Activated T-cell treated with anti-CD3 and anti-CD28 coated beads, Interleukin-2, amount 50 U/mL, for 4 hours (primary cell): Measurements from ENCODE around the gene RAD51B. TPM values are rescaled to one million over a fixed set of nuclear protein-coding genes. Genes with fewer than 3 reads are reported as not detected.
"Not testable (repeated sequence)": the region's sequence is repeated elsewhere in the genome, so short reads cannot be mapped to it uniquely, and the experiment has no call there.

Experiments
- ATAC-seq, 2 donors: fragments of 200-7000 bp; cut with Tn5 transposase; one replicate each; pipeline ENCODE4 v1.10.0; 2021
- DNase-seq: peaks from one replicate; pipeline ENCODE4 v3.0.0-alpha.2; 2020
- H3K27me3 Mint-ChIP-seq: one replicate; pipeline ENCODE4 v1.8.0; 2021; ENCODE audit warnings: low read depth, mixed read lengths
- H3K36me3 Mint-ChIP-seq: one replicate; pipeline ENCODE4 v1.8.0; 2022; ENCODE audit warnings: mixed read lengths; ENCODE audit not compliant: insufficient read depth
- H3K4me1 Mint-ChIP-seq: one replicate; pipeline ENCODE4 v1.8.0; 2021; ENCODE audit warnings: low read depth, mixed read lengths
- H3K4me3 Mint-ChIP-seq: one replicate; pipeline ENCODE4 v1.8.0; 2021; ENCODE audit warnings: mild to moderate bottlenecking, moderate library complexity, mixed read lengths
- H3K9me3 Mint-ChIP-seq: one replicate; pipeline ENCODE4 v1.8.0; 2021; ENCODE audit warnings: mixed read lengths
- total RNA-seq, 3 donors: library from RNA; stranded (reverse); gene quantifications; one replicate each; pipeline ENCODE4 v1.2.1, GENCODE V29; 2021

RAD51B gene
- total RNA-seq, 3 donors from 2014 or later = 10.6 to 16.1 (median 14.2) TPM

- Mint-ChIP-seq H3K4me3 (no peak overlapping the region), H3K36me3 (no peaks in the 10 kb centered on the region), H3K4me1 (peaks cover 29% of the 10 kb centered on the region), H3K9me3 (no peaks in the 10 kb centered on the region), H3K27me3 (no peaks in the 10 kb centered on the region)
- no peak for ATAC-seq
- DNase-seq = no peak
Observed at GRCh38 chr14:68690089-68690958, 870.7 kb downstream of the RAD51B start.

DNA sequence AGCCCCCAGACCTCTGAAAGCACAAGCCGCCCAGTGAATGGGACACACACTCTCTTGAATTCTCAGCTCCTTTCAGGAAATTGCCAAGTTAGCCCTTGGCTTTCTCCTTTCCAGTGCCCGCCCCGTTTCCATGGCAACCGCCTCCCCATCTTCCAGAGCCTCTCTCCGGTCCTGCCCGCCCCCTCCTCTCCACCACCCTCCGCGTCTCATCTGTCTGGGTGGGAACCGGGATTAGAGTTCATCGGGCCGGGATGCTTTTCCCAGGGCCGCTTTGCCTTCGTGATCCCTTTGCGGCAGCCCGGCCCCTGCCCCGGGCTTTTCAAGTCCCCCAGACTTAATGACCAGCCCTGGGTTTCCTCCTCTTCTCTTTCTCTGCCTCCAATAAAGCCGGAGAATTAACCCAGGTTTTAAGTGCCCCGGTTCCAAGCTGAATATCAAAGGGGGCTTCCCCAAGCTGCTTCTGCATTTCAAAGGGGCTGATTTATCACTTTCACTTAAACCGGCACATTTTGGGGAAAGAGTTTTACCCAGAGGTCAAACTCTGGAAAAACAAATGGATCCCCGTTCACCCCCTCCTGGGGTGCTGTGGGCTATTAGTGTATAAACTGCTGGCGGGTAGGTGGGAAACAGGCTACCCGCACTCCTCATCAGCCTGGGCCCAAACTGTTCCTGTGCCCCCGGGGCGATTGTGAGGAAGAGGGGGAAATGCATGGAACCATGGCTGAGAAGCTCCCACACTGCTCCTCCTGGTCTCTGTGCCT lies 871.6 kb downstream of the RAD51B start:
- DNase-seq (no peak), ATAC-seq (no peak)
- Mint-ChIP-seq H3K4me1 (peaks cover 28% of the 10 kb centered on the region), H3K4me3 (no peak overlapping the region), H3K9me3 (no peaks in the 10 kb centered on the region), H3K36me3 (no peaks in the 10 kb centered on the region), H3K27me3 (no peaks in the 10 kb centered on the region)

DNA sequence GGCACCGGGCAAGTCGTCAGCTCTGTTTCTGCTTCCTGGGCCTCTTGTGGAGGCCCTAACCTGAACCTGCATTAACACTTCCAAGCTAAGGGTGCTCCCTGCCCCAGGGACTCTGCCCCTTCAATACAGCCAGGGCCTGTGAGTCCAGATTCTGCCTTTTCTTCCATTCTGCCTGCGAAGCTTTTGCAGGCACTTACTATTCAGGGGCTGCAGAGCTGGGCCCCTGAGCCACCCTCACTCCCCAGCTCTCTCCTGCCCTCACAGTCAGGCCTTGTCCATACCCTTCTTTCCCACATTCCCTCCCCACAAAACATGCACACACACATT lies 872.2 kb downstream of the RAD51B start:
- no peaks in the 10 kb centered on the region for H3K9me3 Mint-ChIP-seq
- no peaks in the 10 kb centered on the region for H3K27me3 Mint-ChIP-seq
- ATAC-seq (no peak), DNase-seq (no peak)
- H3K4me1 Mint-ChIP-seq = peaks cover 24% of the 10 kb centered on the region
- H3K36me3 Mint-ChIP-seq = no peaks in the 10 kb centered on the region
- no peak overlapping the region for H3K4me3 Mint-ChIP-seq

GRCh38 chr14:68692216-68692615 lies 872.6 kb downstream of the RAD51B start:
- H3K9me3 Mint-ChIP-seq = no peaks in the 10 kb centered on the region
- no peak for ATAC-seq
- no peak overlapping the region for H3K4me3 Mint-ChIP-seq

GRCh38 chr14:68692916-68693771 lies 873.6 kb downstream of the RAD51B start:
- Mint-ChIP-seq H3K9me3 (no peaks in the 10 kb centered on the region), H3K27me3 (no peaks in the 10 kb centered on the region), H3K4me1 (peaks cover 24% of the 10 kb centered on the region), H3K36me3 (no peaks in the 10 kb centered on the region), H3K4me3 (no peak overlapping the region)
- DNase-seq = no peak
- ATAC-seq = no peak

More at GRCh38 chr14:68692216-68692615, 872.6 kb downstream of the RAD51B start:
- no peak for DNase-seq
- no peaks in the 10 kb centered on the region for H3K36me3 Mint-ChIP-seq
- H3K4me1 Mint-ChIP-seq = peaks cover 24% of the 10 kb centered on the region
- H3K27me3 Mint-ChIP-seq = no peaks in the 10 kb centered on the region

DNA sequence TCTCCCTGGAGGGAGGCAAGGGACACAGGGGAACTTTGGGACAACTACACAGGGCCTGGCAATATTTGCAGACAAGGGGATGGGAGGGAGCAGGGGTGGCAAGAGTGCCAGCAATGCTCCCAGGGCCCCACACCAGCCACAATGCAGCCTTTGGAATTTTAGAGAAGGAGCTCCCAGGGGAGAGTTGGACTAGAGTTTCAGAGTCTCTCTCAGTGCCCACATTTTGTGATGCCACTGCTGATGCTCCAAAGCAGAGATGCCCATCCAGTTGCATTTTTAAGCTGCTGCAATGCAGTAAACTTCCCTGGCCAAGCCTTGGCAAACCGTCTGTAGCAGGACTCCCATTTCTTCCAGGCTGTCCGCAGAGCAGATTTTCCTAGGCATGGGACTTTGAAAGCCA lies 874.3 kb downstream of the RAD51B start:
- DNase-seq = no peak
- Mint-ChIP-seq H3K4me3 (no peak overlapping the region), H3K9me3 (no peaks in the 10 kb centered on the region), H3K36me3 (no peaks in the 10 kb centered on the region), H3K27me3 (no peaks in the 10 kb centered on the region), H3K4me1 (peaks cover 24% of the 10 kb centered on the region)
- ATAC-seq = no peak

DNA sequence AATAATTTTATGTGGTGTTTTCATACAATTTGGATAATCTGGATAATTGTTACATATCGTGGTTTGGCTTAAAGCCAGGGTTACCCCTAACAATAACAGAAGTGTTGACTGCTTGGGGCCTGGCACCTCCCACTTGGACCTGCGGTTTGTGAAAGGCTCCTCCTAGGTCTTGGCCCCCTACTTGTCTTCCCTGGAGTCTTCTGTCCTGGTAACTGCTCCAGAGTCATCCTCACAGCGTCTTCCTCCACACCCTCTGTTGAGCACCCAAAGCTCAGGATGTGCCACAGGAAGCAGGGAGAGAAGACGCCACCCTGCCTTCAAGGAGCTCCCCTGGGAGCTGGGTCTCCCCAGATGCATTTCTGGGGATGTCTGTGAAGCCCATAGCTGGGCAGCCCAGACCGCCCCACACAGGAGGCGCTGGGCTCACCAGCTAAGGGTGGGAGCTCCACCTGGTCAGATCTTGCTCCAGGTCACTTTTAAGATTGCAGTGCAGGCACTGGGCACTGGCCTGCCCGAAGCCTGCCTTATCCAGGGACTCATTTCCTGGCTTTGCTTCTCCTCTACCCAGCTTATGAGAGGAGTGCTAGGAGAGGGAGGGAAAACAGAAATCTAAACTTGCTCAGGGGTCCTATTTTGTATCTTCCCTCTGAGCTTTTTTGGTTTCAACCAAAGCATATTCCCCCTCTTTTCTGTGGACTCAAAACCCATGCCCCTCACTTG lies 875.1 kb downstream of the RAD51B start:
- H3K9me3 Mint-ChIP-seq = no peaks in the 10 kb centered on the region
- H3K4me3 Mint-ChIP-seq = no peak overlapping the region
- H3K27me3 Mint-ChIP-seq = no peaks in the 10 kb centered on the region
- peaks cover 20% of the 10 kb centered on the region for H3K4me1 Mint-ChIP-seq
- H3K36me3 Mint-ChIP-seq = no peaks in the 10 kb centered on the region
- ATAC-seq (no peak), DNase-seq (no peak)

DNA sequence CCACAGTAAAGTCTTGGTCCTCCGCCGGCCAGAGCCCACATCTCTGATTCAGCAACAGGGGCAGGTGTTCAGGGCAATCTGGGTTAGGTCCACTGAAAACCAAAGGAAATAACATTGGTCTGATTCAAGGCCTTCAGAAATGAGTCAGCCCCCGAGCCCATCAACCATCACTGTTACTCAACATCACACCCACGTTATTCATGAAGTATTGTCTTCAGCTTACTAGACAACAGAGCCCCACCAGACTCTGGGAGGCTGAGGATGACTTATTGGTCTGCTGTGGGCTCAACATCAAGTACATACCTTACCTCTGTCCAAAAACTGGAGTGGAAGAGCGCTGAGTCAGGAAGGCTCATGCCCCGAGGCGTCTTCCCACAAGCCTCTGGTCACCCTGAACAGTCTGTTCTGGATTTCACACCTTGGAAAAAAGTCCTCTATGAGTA lies 875.8 kb downstream of the RAD51B start:
- H3K27me3 Mint-ChIP-seq = no peaks in the 10 kb centered on the region
- DNase-seq = peak; percentile 25
- ATAC-seq = peak; percentile 72 to 89
- H3K9me3 Mint-ChIP-seq = peaks cover 3% of the 10 kb centered on the region
- H3K4me1 Mint-ChIP-seq = peaks cover 20% of the 10 kb centered on the region
- no peak overlapping the region for H3K4me3 Mint-ChIP-seq
- H3K36me3 Mint-ChIP-seq = no peaks in the 10 kb centered on the region

DNA sequence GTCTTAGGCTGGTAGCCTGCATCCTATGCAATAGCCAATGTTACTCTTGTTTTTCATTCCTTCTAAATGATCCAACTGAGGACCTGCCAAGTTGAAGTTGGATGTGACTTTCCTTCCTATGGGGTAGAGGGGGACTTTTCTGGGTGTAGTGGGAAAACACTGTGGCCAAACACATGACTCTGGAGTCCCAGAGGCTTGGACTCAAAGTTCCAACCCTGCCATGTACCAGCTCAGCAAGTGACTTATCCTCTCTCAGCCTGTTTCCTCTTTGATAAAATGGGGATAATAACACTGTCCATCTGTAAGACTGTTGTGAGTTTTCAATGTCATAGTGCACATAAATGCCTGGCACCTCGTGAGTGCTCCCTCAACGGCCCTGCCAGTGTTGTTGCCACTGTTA lies 876.3 kb downstream of the RAD51B start:
- no peaks in the 10 kb centered on the region for H3K27me3 Mint-ChIP-seq
- peaks cover 20% of the 10 kb centered on the region for H3K4me1 Mint-ChIP-seq
- H3K9me3 Mint-ChIP-seq = peaks cover 3% of the 10 kb centered on the region
- H3K36me3 Mint-ChIP-seq = no peaks in the 10 kb centered on the region
- H3K4me3 Mint-ChIP-seq = no peak overlapping the region
- ATAC-seq = no peak
- DNase-seq = no peak

DNA sequence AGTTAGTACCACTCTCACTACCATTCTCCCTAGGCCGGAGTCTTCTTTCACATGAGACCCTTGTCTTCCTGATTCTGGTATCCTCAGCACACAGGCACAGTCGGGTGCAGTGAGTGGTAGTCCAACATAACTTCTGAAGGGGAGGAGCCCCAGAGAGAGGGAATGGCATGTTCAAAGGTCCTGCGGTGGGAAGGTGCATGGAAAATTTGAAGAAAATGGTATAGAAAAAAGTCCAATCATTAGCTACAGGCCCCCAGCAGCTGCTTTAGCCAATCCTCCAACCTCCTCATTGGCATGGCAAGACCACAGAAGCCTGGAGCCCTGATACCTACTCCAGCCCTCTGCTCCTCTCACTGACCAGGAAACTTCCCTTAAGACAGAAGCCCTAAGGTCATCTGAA lies 876.7 kb downstream of the RAD51B start:
- Mint-ChIP-seq H3K4me1 (peaks cover 20% of the 10 kb centered on the region), H3K36me3 (no peaks in the 10 kb centered on the region), H3K27me3 (no peaks in the 10 kb centered on the region), H3K9me3 (peaks cover 3% of the 10 kb centered on the region), H3K4me3 (no peak overlapping the region)
- ATAC-seq (no peak), DNase-seq (no peak)

GRCh38 chr14:68696721-68697495 lies 877.3 kb downstream of the RAD51B start:
- DNase-seq = no peak
- Mint-ChIP-seq H3K27me3 (no peaks in the 10 kb centered on the region), H3K4me3 (no peak overlapping the region), H3K9me3 (peaks cover 3% of the 10 kb centered on the region), H3K4me1 (peaks cover 20% of the 10 kb centered on the region), H3K36me3 (no peaks in the 10 kb centered on the region)
- ATAC-seq = no peak

DNA sequence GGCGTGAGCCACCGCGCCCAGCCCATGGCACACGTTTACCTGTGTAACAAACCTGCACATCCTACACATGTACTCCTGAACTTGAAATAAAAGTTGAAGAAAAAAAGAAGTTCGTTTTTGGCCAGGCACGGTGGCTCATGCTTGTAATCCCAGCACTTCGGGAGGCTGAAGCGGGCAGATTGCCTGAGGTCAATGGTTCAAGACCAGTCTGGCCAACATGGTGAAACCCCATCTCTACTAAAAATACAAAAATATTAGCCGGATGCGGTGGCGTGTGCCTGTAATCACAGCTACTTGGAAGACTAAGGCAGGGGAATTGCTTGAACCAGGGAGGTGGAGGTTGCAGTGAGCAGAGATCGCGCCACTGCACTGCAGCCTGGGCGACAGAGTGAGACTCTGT lies 879.2 kb downstream of the RAD51B start:
- H3K4me1 Mint-ChIP-seq = peaks cover 25% of the 10 kb centered on the region
- H3K9me3 Mint-ChIP-seq, DNase-seq, H3K4me3 Mint-ChIP-seq, H3K36me3 Mint-ChIP-seq, H3K27me3 Mint-ChIP-seq, ATAC-seq: not testable (repeated sequence)

- ATAC-seq (no peak), DNase-seq (no peak)
- no peak overlapping the region for H3K4me3 Mint-ChIP-seq
- peaks cover 3% of the 10 kb centered on the region for H3K9me3 Mint-ChIP-seq
- peaks cover 8% of the 10 kb centered on the region for H3K4me1 Mint-ChIP-seq
- no peaks in the 10 kb centered on the region for H3K27me3 Mint-ChIP-seq
- no peaks in the 10 kb centered on the region for H3K36me3 Mint-ChIP-seq
Observed at GRCh38 chr14:68701001-68701741, 881.6 kb downstream of the RAD51B start.
